Aorta (tissue), 5 donors: ENCODE measurements around the gene PRIMPOL. TPM values are rescaled to one million over a fixed set of nuclear protein-coding genes. Genes with fewer than 3 reads are reported as not detected.
"Not testable (repeated sequence)": the region's sequence is repeated elsewhere in the genome, so short reads cannot be mapped to it uniquely, and the experiment has no call there.

Source experiments
- ATAC-seq: fragments of 200-7000 bp; cut with Tn5 transposase; one replicate; pipeline ENCODE4 v1.9.1; 2022; ENCODE audit warnings: moderate library complexity; ENCODE audit not compliant: low FRiP score
- DNase-seq, 2 donors: peaks; one replicate each; pipeline ENCODE4 v3.0.0-alpha.2; 2020
- H3K27ac ChIP-seq, 2 donors: one replicate each; pipeline ENCODE4 v1.5.1; 2013; ENCODE audit warnings: low read length in 2 of 2, mild to moderate bottlenecking in 2 of 2, moderate library complexity in 2 of 2, control low read depth in 1 of 2, inconsistent platforms in 1 of 2, low read depth in 1 of 2
- H3K27me3 ChIP-seq, 2 donors: one replicate each; pipeline ENCODE4 v1.6.1; 2013; ENCODE audit warnings: control low read depth in 1 of 2, low read length in 1 of 2, mild to moderate bottlenecking in 1 of 2, moderate library complexity in 1 of 2; ENCODE audit not compliant: insufficient read depth in 2 of 2, control insufficient read depth in 1 of 2
- H3K36me3 ChIP-seq, 2 donors: one replicate each; pipeline ENCODE4 v1.6.1; 2013; ENCODE audit warnings: control low read depth in 1 of 2, low read length in 1 of 2, mild to moderate bottlenecking in 1 of 2; ENCODE audit not compliant: insufficient read depth in 2 of 2, control insufficient read depth in 1 of 2
- H3K4me1 ChIP-seq, 2 donors: one replicate each; pipeline ENCODE4 v1.6.1; 2013; ENCODE audit warnings: low read length in 2 of 2, control low read depth in 1 of 2, mild to moderate bottlenecking in 1 of 2, moderate library complexity in 1 of 2; ENCODE audit not compliant: insufficient read depth in 2 of 2, control insufficient read depth in 1 of 2
- H3K4me3 ChIP-seq, 2 donors: one replicate each; pipeline ENCODE4 v1.5.1; 2013; ENCODE audit warnings: low read length in 2 of 2, control low read depth in 1 of 2, mild to moderate bottlenecking in 1 of 2
- H3K9me3 ChIP-seq: one replicate; pipeline ENCODE4 v1.6.1; 2013; ENCODE audit warnings: mild to moderate bottlenecking, low read length; ENCODE audit not compliant: control insufficient read depth
- WGBS, 2 donors: extraction: QIAGEN DNeasy Blood & Tissue Kit; methylation state at CpG; one replicate each; pipeline ENCODE4 v1.1.7; 2013; 5-methylcytosine and 5-hydroxymethylcytosine counted together
- intact Hi-C, 2 donors: fragments of 100-400 bp; cut with DNase I; formaldehyde crosslinking; loops; one replicate each; pipeline versions ENCODE4 v1.14.2 to v1.15.0; 2022
- polyA plus RNA-seq, 2 donors: library from polyadenylated mRNA; stranded (reverse); fragments of 200-250 nt; gene quantifications; one replicate each; pipeline ENCODE4 v1.2.3, GENCODE V29; 2013
- total RNA-seq, 2 donors: library from RNA; stranded (reverse); fragmentation: NEBNext Ultra II Directional; extraction: Animal tissue kit (Norgen Biotek cat#: 25700); gene quantifications; one replicate each; pipeline ENCODE4 v1.2.1, GENCODE V29; 2021
- donor health status: healthy with polysubstance abuse.
- donor health status: Bipolar disorder and iron deficiency.
- donor health status: DM: no; HTN: no; CAD: no.
- donor health status: DM: no; HTN: no; CAD: no.
- donor health status: DM: yes; HTN: yes; CAD: no.

Gene PRIMPOL
- total and polyA plus RNA-seq, 4 donors, result 16.0 to 33.7 (median 27.9) TPM

DNA sequence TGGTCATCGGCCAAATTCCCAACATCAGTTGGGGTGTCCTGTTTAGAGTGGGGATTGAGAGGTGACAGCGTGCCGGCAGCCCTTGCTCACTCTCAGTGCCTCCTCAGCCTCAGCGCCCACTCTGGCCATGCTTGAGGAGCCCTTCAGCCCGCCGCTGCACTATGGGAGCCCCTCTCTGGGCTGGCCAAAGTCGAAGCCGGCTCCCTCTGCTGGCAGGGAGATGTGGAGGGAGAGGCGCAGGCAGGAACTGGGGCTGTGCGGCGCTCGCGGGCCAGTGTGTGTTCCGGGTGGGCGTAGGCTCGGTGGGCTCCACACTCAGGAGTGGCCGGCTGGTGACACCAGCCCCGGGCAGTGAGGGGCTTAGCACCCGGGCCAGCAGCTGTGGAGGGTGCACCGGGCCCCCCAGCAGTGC lies 91.4 kb downstream of the PRIMPOL start:
- no peak for ATAC-seq
- WGBS, 2 donors, result 96 to 100% methylated on average over 20 of the region's 20 CpGs

GRCh38 chr4:184741651-184742050 lies 92.1 kb downstream of the PRIMPOL start:
- not testable (repeated sequence) for H3K4me1 ChIP-seq, H3K27me3 ChIP-seq, H3K4me3 ChIP-seq, DNase-seq, ATAC-seq, H3K9me3 ChIP-seq, H3K36me3 ChIP-seq, H3K27ac ChIP-seq
- 56 to 94% methylated on average over 1 of the region's 1 CpG for WGBS, 2 donors
- intact Hi-C loops, result loop anchor here (10.0 kb wide), 2 partner anchors 83 to 353 kb away; partner anchors contain the start of gene ACSL1 (in 2 of the 2)

More for the DNA sequence above, 91.4 kb downstream of the PRIMPOL start:
- DNase-seq, result no peak
- Histone ChIP-seq H3K36me3 (no peaks in the 10 kb centered on the region), H3K27ac (no peak overlapping the region), H3K4me1 (no peaks in the 10 kb centered on the region), H3K4me3 (no peak overlapping the region), H3K27me3 (no peaks in the 10 kb centered on the region), H3K9me3 (no peaks in the 10 kb centered on the region)
- intact Hi-C loops, result loop anchor here (10.0 kb wide), 2 partner anchors 84 to 354 kb away; partner anchors contain the start of gene ACSL1 (in 2 of the 2)

- Histone ChIP-seq H3K9me3 (no peaks in the 10 kb centered on the region), H3K27me3 (no peaks in the 10 kb centered on the region), H3K4me1 (peaks cover 2% of the 10 kb centered on the region in 2 donors), H3K4me3 (no peak overlapping the region), H3K36me3 (no peaks in the 10 kb centered on the region), H3K27ac (no peak overlapping the region)
- no peak for ATAC-seq
- 94% methylated on average over 4 of the region's 4 CpGs for WGBS, 2 donors
- intact Hi-C loops, result loop anchor here (10.0 kb wide), 2 partner anchors 81 to 351 kb away; partner anchors contain the start of gene ACSL1 (in 2 of the 2)
- DNase-seq, result no peak
Measured at GRCh38 chr4:184743650-184744049, 94.1 kb downstream of the PRIMPOL start.

DNA sequence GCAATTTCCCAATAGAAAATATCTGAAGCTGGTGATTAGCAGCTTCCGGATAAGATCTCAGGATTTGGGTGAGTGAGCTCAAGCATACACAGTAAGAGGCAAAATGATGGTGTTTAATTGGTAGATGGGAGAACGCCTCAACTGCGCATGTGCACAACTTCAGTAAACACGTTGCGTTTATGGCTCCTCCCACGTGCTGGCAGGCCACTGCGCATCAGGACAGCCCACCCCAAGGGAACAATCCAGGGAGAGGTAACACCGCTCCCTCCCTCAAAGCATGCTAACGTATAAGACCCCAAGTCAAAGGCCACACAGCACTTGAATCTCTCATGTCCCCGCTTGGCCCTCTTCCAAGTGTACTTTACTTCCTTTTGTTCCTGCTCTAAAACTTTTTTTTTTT lies 94.7 kb downstream of the PRIMPOL start:
- intact Hi-C loops, result loop anchor here (10.0 kb wide), 2 partner anchors 81 to 351 kb away; partner anchors contain the start of gene ACSL1 (in 2 of the 2)
- H3K4me1 ChIP-seq, result peaks cover 2% of the 10 kb centered on the region in 2 donors
- no peak for DNase-seq
- no peaks in the 10 kb centered on the region for H3K9me3 ChIP-seq
- 89 to 92% methylated on average over 10 of the region's 10 CpGs for WGBS, 2 donors
- ATAC-seq, result no peak
- no peak overlapping the region for H3K27ac ChIP-seq
- H3K27me3 ChIP-seq, result no peaks in the 10 kb centered on the region
- H3K36me3 ChIP-seq, result no peaks in the 10 kb centered on the region
- H3K4me3 ChIP-seq, result no peak overlapping the region

Other genes starting within 250 kb of the PRIMPOL start
- gene IRF2, start 175.2 kb upstream of the PRIMPOL start, total RNA-seq, result 10 to 100 TPM; 37.1 to 49.4 TPM
- gene IRF2, start 175.2 kb upstream of the PRIMPOL start, polyA plus RNA-seq, result 10 to 100 TPM; 14.1 to 17.7 TPM
- 10 to 100 TPM; 19.3 to 23.2 TPM for gene CASP3, start 291 bp upstream of the PRIMPOL start, total RNA-seq
- gene CASP3, start 291 bp upstream of the PRIMPOL start, polyA plus RNA-seq, result 10 to 100 TPM in 1 of 2 donors, 1 to 10 TPM in 1; 9.9 to 17.9 TPM
- 1 to 10 TPM; 1.1 to 3.1 TPM for gene CENPU, start 84.4 kb downstream of the PRIMPOL start, total RNA-seq
- 1 to 10 TPM; 1.2 to 2.5 TPM for gene CENPU, start 84.4 kb downstream of the PRIMPOL start, polyA plus RNA-seq
- gene ACSL1, start 176.2 kb downstream of the PRIMPOL start, total RNA-seq, result 10 to 100 TPM; 61.3 to 97.8 TPM
- 10 to 100 TPM; 20.3 to 49.7 TPM for gene ACSL1, start 176.2 kb downstream of the PRIMPOL start, polyA plus RNA-seq